HG02678 (cell line): ENCODE results near the gene OR2L8.
A peak's percentile ranks its signal among the peaks of the same experiment; 100 is the strongest.

Source experiments
- ATAC-seq: cut with Tn5 transposase; IDR thresholded peaks from one replicate; pipeline ENCODE4 v1.9.1; 2021; ENCODE audit warnings: mild to moderate bottlenecking, moderate library complexity; ENCODE audit not compliant: unreplicated experiment

Gene OR2L8

GRCh38 chr1:247948558-247948957 is at the start of gene OR2L8:
OR2L8 (plus strand) TSS chr1:247948858; CDS start chr1:247948858, 0 bp downstream.
- ATAC-seq: no peak

- no peak for ATAC-seq
Measured at GRCh38 chr1:247904122-247904521, 44.5 kb upstream of the OR2L8 start.

- ATAC-seq: no peak
Measured at GRCh38 chr1:247905181-247905580, 43.5 kb upstream of the OR2L8 start.

- ATAC-seq: no peak
Measured at GRCh38 chr1:247905910-247906503, 42.7 kb upstream of the OR2L8 start.

GRCh38 chr1:247906504-247907047 is 42.1 kb upstream of the OR2L8 start:
- no peak for ATAC-seq

- ATAC-seq: no peak
Measured at GRCh38 chr1:247908766-247909165, 39.9 kb upstream of the OR2L8 start.

- ATAC-seq: no peak
Measured at GRCh38 chr1:247913786-247914185, 34.9 kb upstream of the OR2L8 start.

GRCh38 chr1:247914941-247915662 is 33.6 kb upstream of the OR2L8 start:
- ATAC-seq: no peak

GRCh38 chr1:247919952-247920351 is 28.7 kb upstream of the OR2L8 start, which contains the start of gene OR2T8:
OR2T8 (plus strand) TSS chr1:247920252; CDS start chr1:247921018, 766 bp downstream.
- no peak for ATAC-seq

GRCh38 chr1:247923941-247924340 is 24.7 kb upstream of the OR2L8 start:
- no peak for ATAC-seq

- no peak for ATAC-seq
Measured at GRCh38 chr1:247924868-247925267, 23.8 kb upstream of the OR2L8 start, which contains the start of gene OR2AJ1. OR2AJ1 (plus strand) TSS chr1:247924889; CDS start chr1:247933769, 8,880 bp downstream.

GRCh38 chr1:247933989-247934388 is 14.7 kb upstream of the OR2L8 start:
- ATAC-seq: no peak

GRCh38 chr1:247935781-247936180 is 12.9 kb upstream of the OR2L8 start:
- ATAC-seq: no peak

GRCh38 chr1:247936415-247936814 is 12.2 kb upstream of the OR2L8 start:
- ATAC-seq: no peak

GRCh38 chr1:247936965-247937734 is 11.5 kb upstream of the OR2L8 start:
- ATAC-seq: peak; percentile 99

- no peak for ATAC-seq
Measured at GRCh38 chr1:247942624-247943023, 6.0 kb upstream of the OR2L8 start.

GRCh38 chr1:247953408-247953807 is 4.8 kb downstream of the OR2L8 start:
- no peak for ATAC-seq

- ATAC-seq: no peak
Measured at GRCh38 chr1:247961791-247962190, 13.1 kb downstream of the OR2L8 start.

GRCh38 chr1:247962911-247963588 is 14.4 kb downstream of the OR2L8 start:
- no peak for ATAC-seq

- no peak for ATAC-seq
Measured at GRCh38 chr1:247964933-247965332, 16.3 kb downstream of the OR2L8 start, which contains the start of gene OR2AK2. OR2AK2 (plus strand) TSS chr1:247965233; CDS start chr1:247965377, 144 bp downstream.
